H9 (cell line): ENCODE results near the gene LMF1. TPM values are rescaled to one million over a fixed set of nuclear protein-coding genes. Genes with fewer than 3 reads are reported as not detected.

ENCODE experiments used
- DNase-seq: peaks from one replicate; pipeline ENCODE4 v3.0.0-alpha.2; 2017
- H2AFZ ChIP-seq: one replicate; pipeline ENCODE4 v1.6.1; 2013; ENCODE audit warnings: mild to moderate bottlenecking, low read length, control low read depth, moderate library complexity
- H2AK5ac ChIP-seq: 2 replicates; pipeline ENCODE4 v1.6.1; 2013; ENCODE audit warnings: low read length, control low read depth, mixed read lengths; ENCODE audit not compliant: insufficient read length
- H2BK120ac ChIP-seq: one replicate; pipeline ENCODE4 v1.6.1; 2013; ENCODE audit warnings: low read depth, mild to moderate bottlenecking, low read length, control low read depth, inconsistent platforms; ENCODE audit not compliant: poor library complexity, severe bottlenecking
- H2BK12ac ChIP-seq: 2 replicates; pipeline ENCODE4 v1.6.1; 2013; ENCODE audit warnings: low read length, control low read depth, mixed read lengths, low read depth; ENCODE audit not compliant: insufficient read length
- H2BK15ac ChIP-seq: 2 replicates; pipeline ENCODE4 v1.6.1; 2013; ENCODE audit warnings: low read depth, low read length, control low read depth
- H2BK20ac ChIP-seq: one replicate; pipeline ENCODE4 v1.6.1; 2013; ENCODE audit warnings: low read depth, mild to moderate bottlenecking, low read length, control low read depth, inconsistent platforms; ENCODE audit not compliant: poor library complexity, severe bottlenecking
- H2BK5ac ChIP-seq: 2 replicates; pipeline ENCODE4 v1.6.1; 2013; ENCODE audit warnings: low read length, control low read depth, mixed read lengths; ENCODE audit not compliant: insufficient read length
- H3K14ac ChIP-seq: 2 replicates; pipeline ENCODE4 v1.6.1; 2013; ENCODE audit warnings: low read length, control low read depth; ENCODE audit not compliant: insufficient read depth
- H3K18ac ChIP-seq: 2 replicates; pipeline ENCODE4 v1.6.1; 2013; ENCODE audit warnings: low read depth, mild to moderate bottlenecking, mixed read lengths, low read length, control low read depth; ENCODE audit not compliant: insufficient read length
- H3K23ac ChIP-seq: 2 replicates; pipeline ENCODE4 v1.6.1; 2013; ENCODE audit warnings: low read length, control low read depth, mixed read lengths, low read depth; ENCODE audit not compliant: insufficient read length
- H3K23me2 ChIP-seq: 2 replicates; pipeline ENCODE4 v1.6.1; 2013; ENCODE audit warnings: low read depth, mild to moderate bottlenecking, mixed read lengths, low read length, control low read depth; ENCODE audit not compliant: insufficient read length, poor library complexity, severe bottlenecking
- H3K27ac ChIP-seq: 2 replicates; pipeline ENCODE4 v1.5.1; 2013; ENCODE audit warnings: low read length, control low read depth, mixed read lengths, low read depth; ENCODE audit not compliant: insufficient read length
- H3K27me3 ChIP-seq: 2 replicates; pipeline ENCODE4 v1.6.1; 2013; ENCODE audit warnings: low read length, control low read depth, inconsistent platforms; ENCODE audit not compliant: insufficient read depth
- H3K4ac ChIP-seq: 2 replicates; pipeline ENCODE4 v1.6.1; 2013; ENCODE audit warnings: low read depth, mild to moderate bottlenecking, control low read depth, inconsistent platforms, low read length, moderate library complexity
- H3K4me1 ChIP-seq: 2 replicates; pipeline ENCODE4 v1.6.1; 2013; ENCODE audit warnings: low read length, control low read depth, inconsistent platforms; ENCODE audit not compliant: insufficient read depth
- H3K4me2 ChIP-seq: 2 replicates; pipeline ENCODE4 v1.6.1; 2013; ENCODE audit warnings: low read length, control low read depth, mixed read lengths; ENCODE audit not compliant: insufficient read length, insufficient read depth
- H3K56ac ChIP-seq: 2 replicates; pipeline ENCODE4 v1.6.1; 2013; ENCODE audit warnings: low read depth, mild to moderate bottlenecking, mixed read lengths, low read length, control low read depth; ENCODE audit not compliant: insufficient read length
- H3K79me1 ChIP-seq: 2 replicates; pipeline ENCODE4 v1.6.1; 2013; ENCODE audit warnings: low read depth, mild to moderate bottlenecking, moderate library complexity, low read length, control low read depth, inconsistent platforms; ENCODE audit not compliant: insufficient read depth, poor library complexity, severe bottlenecking
- H3K79me2 ChIP-seq: 2 replicates; pipeline ENCODE4 v1.6.1; 2013; ENCODE audit warnings: low read length, control low read depth, inconsistent platforms; ENCODE audit not compliant: insufficient read depth
- H3K9ac ChIP-seq: 2 replicates; pipeline ENCODE4 v1.6.1; 2013; ENCODE audit warnings: low read length, control low read depth, mixed read lengths; ENCODE audit not compliant: insufficient read length; ENCODE audit errors: extremely low read depth
- H3K9me3 ChIP-seq: one replicate; pipeline ENCODE4 v1.6.1; 2013; ENCODE audit warnings: low read depth, low read length, inconsistent platforms; ENCODE audit not compliant: control insufficient read depth
- H3T11ph ChIP-seq: one replicate; pipeline ENCODE4 v1.6.1; 2013; ENCODE audit warnings: mild to moderate bottlenecking, low read length, control low read depth, inconsistent platforms
- H4K20me1 ChIP-seq: one replicate; pipeline ENCODE4 v1.6.1; 2013; ENCODE audit not compliant: control insufficient read depth, insufficient read length, insufficient read depth
- H4K5ac ChIP-seq: 2 replicates; pipeline ENCODE4 v1.6.1; 2013; ENCODE audit warnings: low read depth, mild to moderate bottlenecking, mixed read lengths, low read length, control low read depth; ENCODE audit not compliant: insufficient read length
- H4K8ac ChIP-seq: replicated peaks from 2 replicates; pipeline ENCODE4 v1.6.1; 2013; ENCODE audit warnings: low read length, control low read depth, mixed read lengths, low read depth; ENCODE audit not compliant: insufficient read length
- H4K91ac ChIP-seq: 2 replicates; pipeline ENCODE4 v1.6.1; 2013; ENCODE audit warnings: low read depth, mild to moderate bottlenecking, moderate library complexity, mixed read lengths, low read length, control low read depth; ENCODE audit not compliant: insufficient read length
- H3K27ac Mint-ChIP-seq, 3 experiments: 2 replicates in 2 of 3; 3 replicates in 1 of 3; pipeline ENCODE4 v1.8.0; 2020 to 2021; ENCODE audit warnings: mixed read lengths in 3 of 3, mild to moderate bottlenecking in 1 of 3, moderate library complexity in 1 of 3
- H3K27me3 Mint-ChIP-seq: 2 replicates; pipeline ENCODE4 v1.8.0; 2021; ENCODE audit warnings: low read depth, mild to moderate bottlenecking, moderate library complexity, mixed read lengths
- H3K36me3 Mint-ChIP-seq, 3 experiments: 2 replicates in 2 of 3; 3 replicates in 1 of 3; pipeline ENCODE4 v1.8.0; 2020 to 2021; ENCODE audit warnings: low read depth in 3 of 3, mixed read lengths in 3 of 3; ENCODE audit not compliant: insufficient read depth in 1 of 3
- H3K4me1 Mint-ChIP-seq, 2 experiments: 2 replicates each; pipeline ENCODE4 v1.8.0; 2020; ENCODE audit warnings: mixed read lengths in 2 of 2
- H3K4me3 Mint-ChIP-seq, 2 experiments: 2 replicates in 1 of 2; 3 replicates in 1 of 2; pipeline ENCODE4 v1.8.0; 2020 to 2021; ENCODE audit warnings: mild to moderate bottlenecking in 2 of 2, mixed read lengths in 2 of 2, moderate library complexity in 1 of 2
- H3K9me3 Mint-ChIP-seq, 2 experiments: 2 replicates in 1 of 2; 3 replicates in 1 of 2; pipeline ENCODE4 v1.8.0; 2020; ENCODE audit warnings: mild to moderate bottlenecking in 2 of 2, mixed read lengths in 2 of 2, moderate library complexity in 1 of 2
- WGBS: extraction: QIAGEN DNeasy Blood & Tissue Kit; methylation state at CpG from one replicate; pipeline ENCODE4 v1.1.7; 2013; ENCODE audit warnings: missing lambda C conversion rate, low lambda C conversion rate, mixed read lengths; ENCODE audit not compliant: insufficient read length; ENCODE audit errors: extremely low coverage; 5-methylcytosine and 5-hydroxymethylcytosine counted together
- total RNA-seq: library from RNA; stranded (reverse); gene quantifications from 2 replicates; pipeline ENCODE4 v1.2.1, GENCODE V29; 2021
- TF ChIP-seq, protein P1 (sequence below): fragments of 200-600 bp; sonication (generic); conservative IDR thresholded peaks from 3 replicates; pipeline ENCODE4 v1.8.0; 2021; ENCODE audit warnings: antibody characterized with exemption, mild to moderate bottlenecking

Gene LMF1
- total RNA-seq, 1 experiment from 2014 or later, result 7.1 TPM

DNA sequence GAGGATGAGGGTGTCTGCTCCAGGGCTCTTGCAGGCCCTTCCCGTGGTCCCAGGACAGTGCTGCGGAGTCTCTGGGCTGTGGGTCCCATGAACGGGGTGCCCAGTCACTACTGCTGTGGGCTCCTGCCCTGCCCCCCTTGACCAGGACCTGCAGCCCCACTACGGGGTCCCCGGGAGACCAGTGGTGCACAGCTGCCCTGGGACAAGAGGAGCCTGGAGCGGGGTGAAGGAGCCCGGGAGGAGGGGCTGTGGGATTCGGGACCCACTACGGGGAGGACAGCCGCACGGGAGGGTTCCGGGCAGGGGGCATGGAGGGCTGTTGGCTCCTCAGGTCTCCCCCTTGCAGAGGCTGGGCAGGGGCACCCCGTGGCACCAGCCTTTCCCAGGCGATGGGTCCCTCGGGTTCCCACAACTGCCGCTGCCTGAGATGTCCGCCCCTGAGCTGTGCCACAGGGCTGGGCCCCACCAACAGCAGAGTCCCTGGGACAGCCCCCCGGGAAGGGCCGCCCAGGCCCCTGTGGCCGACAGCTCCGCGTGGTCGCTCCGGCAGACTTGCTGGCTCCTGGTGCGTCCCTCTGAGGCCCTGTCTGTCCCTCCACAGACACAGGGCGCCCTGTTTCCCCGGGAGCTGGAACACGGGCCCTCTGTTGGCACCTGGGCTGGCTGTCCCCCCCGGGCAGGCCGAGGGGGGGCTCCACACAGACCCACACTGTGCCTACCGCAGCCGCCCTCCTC is 118.2 kb downstream of the LMF1 start:
- H4K20me1 ChIP-seq, result no peaks in the 10 kb centered on the region
- H2BK15ac ChIP-seq, result no peak overlapping the region
- no peak overlapping the region for H4K5ac ChIP-seq
- no peaks in the 10 kb centered on the region for H3K23me2 ChIP-seq
- no CpG with 5 or more reads among the region's 32 CpGs for WGBS
- H3K4me2 ChIP-seq, result no peak overlapping the region
- H3K4me3 Mint-ChIP-seq, result no peak overlapping the region
- H3K27ac Mint-ChIP-seq, result no peak overlapping the region
- peaks cover 26% of the 10 kb centered on the region for H3K27me3 Mint-ChIP-seq
- no peak overlapping the region for H2BK5ac ChIP-seq
- H3K18ac ChIP-seq, result no peak overlapping the region
- H3T11ph ChIP-seq, result no peak overlapping the region
- H3K14ac ChIP-seq, result no peak overlapping the region; the same call in 1 of the 2 replicates
- H2AFZ ChIP-seq, result no peak overlapping the region
- no peaks in the 10 kb centered on the region for H3K79me1 ChIP-seq
- H3K9ac ChIP-seq, result no peak overlapping the region
- H3K9me3 ChIP-seq, result no peaks in the 10 kb centered on the region
- H2BK120ac ChIP-seq, result no peak overlapping the region
- no peaks in the 10 kb centered on the region for H3K4me1 Mint-ChIP-seq
- H3K4me1 ChIP-seq, result no peaks in the 10 kb centered on the region
- peaks cover 12 to 29% (median 18%) of the 10 kb centered on the region in 3 experiments for H3K36me3 Mint-ChIP-seq
- no peak overlapping the region for H2BK20ac ChIP-seq
- H3K56ac ChIP-seq, result no peak overlapping the region
- no peak for DNase-seq
- no peak overlapping the region for H3K27ac ChIP-seq
- TF ChIP-seq, protein P1, sequence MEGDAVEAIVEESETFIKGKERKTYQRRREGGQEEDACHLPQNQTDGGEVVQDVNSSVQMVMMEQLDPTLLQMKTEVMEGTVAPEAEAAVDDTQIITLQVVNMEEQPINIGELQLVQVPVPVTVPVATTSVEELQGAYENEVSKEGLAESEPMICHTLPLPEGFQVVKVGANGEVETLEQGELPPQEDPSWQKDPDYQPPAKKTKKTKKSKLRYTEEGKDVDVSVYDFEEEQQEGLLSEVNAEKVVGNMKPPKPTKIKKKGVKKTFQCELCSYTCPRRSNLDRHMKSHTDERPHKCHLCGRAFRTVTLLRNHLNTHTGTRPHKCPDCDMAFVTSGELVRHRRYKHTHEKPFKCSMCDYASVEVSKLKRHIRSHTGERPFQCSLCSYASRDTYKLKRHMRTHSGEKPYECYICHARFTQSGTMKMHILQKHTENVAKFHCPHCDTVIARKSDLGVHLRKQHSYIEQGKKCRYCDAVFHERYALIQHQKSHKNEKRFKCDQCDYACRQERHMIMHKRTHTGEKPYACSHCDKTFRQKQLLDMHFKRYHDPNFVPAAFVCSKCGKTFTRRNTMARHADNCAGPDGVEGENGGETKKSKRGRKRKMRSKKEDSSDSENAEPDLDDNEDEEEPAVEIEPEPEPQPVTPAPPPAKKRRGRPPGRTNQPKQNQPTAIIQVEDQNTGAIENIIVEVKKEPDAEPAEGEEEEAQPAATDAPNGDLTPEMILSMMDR, result no peak
- H3K79me2 ChIP-seq, result no peaks in the 10 kb centered on the region
- H4K8ac ChIP-seq, result no peak overlapping the region
- no peak overlapping the region for H3K23ac ChIP-seq
- H2AK5ac ChIP-seq, result no peak overlapping the region
- H3K9me3 Mint-ChIP-seq, result peaks cover 42 to 68% of the 10 kb centered on the region in 2 experiments
- no peak overlapping the region for H3K4ac ChIP-seq
- no peak overlapping the region for H2BK12ac ChIP-seq
- no peak overlapping the region for H4K91ac ChIP-seq
- no peaks in the 10 kb centered on the region for H3K27me3 ChIP-seq
